Ishikawa (cell line): ENCODE results near the gene IFRD2.

ENCODE experiments used
- CEBPB ChIP-seq: IDR thresholded peaks from 2 replicates; pipeline ENCODE4 v1.6.1; 2012
- CREB1 ChIP-seq: IDR thresholded peaks from 2 replicates; pipeline ENCODE4 v1.6.1; 2012; ENCODE audit warnings: low read depth
- EGR1 ChIP-seq: IDR thresholded peaks from 2 replicates; pipeline ENCODE4 v1.6.1; 2012
- EP300 ChIP-seq: IDR thresholded peaks from 2 replicates; pipeline ENCODE4 v1.6.1; 2012; ENCODE audit warnings: borderline replicate concordance
- FOXM1 ChIP-seq: IDR thresholded peaks from 2 replicates; pipeline ENCODE4 v1.6.1; 2012; ENCODE audit warnings: low read depth, borderline replicate concordance
- MAX ChIP-seq: IDR thresholded peaks from 2 replicates; pipeline ENCODE4 v1.6.1; 2012
- NFIC ChIP-seq: IDR thresholded peaks from 2 replicates; pipeline ENCODE4 v1.6.1; 2012
- RAD21 ChIP-seq: IDR thresholded peaks from 2 replicates; pipeline ENCODE4 v1.6.1; 2012; ENCODE audit warnings: low read depth
- TAF1 ChIP-seq: IDR thresholded peaks from 2 replicates; pipeline ENCODE4 v1.6.1; 2012; ENCODE audit warnings: low read depth, mild to moderate bottlenecking
- TCF12 ChIP-seq: IDR thresholded peaks from 2 replicates; pipeline ENCODE4 v1.6.1; 2012; ENCODE audit warnings: low read depth
- TEAD4 ChIP-seq: IDR thresholded peaks from 2 replicates; pipeline ENCODE4 v1.6.1; 2012
- YY1 ChIP-seq: IDR thresholded peaks from 2 replicates; pipeline ENCODE4 v1.6.1; 2012; ENCODE audit warnings: low read depth
- ZBTB7A ChIP-seq: IDR thresholded peaks from 2 replicates; pipeline ENCODE4 v1.6.1; 2012; ENCODE audit warnings: low read depth
- TF ChIP-seq, protein P1 (sequence below): IDR thresholded peaks from 2 replicates; pipeline ENCODE4 v1.6.1; 2012
- TF ChIP-seq, protein P2 (sequence below): IDR thresholded peaks from 2 replicates; pipeline ENCODE4 v1.6.1; 2012; ENCODE audit warnings: low read depth, mild to moderate bottlenecking

Gene IFRD2

DNA sequence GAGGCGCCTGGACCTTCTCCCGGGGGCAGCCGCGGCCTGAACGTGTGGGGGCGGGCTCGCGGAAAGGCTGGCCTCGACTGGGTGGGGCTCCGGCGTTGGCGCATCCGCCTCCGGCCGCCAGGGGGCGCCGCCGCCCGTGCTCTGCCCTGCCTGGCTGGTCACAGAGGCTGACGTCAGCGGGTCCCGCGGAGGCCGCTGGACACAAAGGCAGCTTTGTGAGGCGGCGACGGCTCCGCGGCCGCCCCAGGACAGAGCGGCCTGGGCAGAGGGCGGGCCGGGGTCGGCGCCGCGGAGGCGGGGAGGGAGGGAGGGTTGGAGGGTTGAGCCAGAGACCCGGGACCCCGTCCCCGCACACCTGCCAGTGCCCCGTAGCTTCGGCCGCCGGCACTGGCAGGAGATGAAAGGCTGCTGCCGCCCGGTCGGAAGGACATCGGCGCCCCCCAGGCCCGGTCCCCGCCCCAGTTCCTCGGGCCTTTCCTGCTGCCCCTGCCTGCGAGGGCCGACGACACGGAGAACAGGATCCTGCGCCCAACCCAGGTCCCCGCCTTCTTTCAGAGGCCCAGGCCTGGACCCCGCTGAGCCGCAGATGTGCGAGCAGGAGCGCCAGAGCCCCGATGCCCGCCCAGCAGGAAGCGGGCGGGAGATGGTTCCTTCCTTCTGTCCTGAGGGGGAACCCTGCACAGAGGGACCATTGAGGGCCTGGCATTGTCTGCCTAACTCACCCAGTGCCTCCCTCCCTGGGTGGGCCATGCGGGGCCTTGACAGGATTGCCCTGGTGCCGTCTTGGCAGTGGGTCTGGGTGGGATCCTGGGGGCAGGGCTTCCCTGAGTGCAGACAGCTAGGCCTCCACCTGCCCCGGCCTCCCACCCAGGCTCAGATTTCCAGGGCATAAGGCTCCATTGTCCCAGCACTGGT, 31.9 kb downstream of the IFRD2 start:
- peak; percentile 50; the same call in 1 of the 2 replicates for TF ChIP-seq MAX
- TF ChIP-seq TCF12, result peak; percentile 37; the same call in 1 of the 2 replicates
- no peak for TF ChIP-seq YY1
- peak; percentile 43; the same call in 1 of the 2 replicates for TF ChIP-seq TAF1
- TF ChIP-seq, protein P1, sequence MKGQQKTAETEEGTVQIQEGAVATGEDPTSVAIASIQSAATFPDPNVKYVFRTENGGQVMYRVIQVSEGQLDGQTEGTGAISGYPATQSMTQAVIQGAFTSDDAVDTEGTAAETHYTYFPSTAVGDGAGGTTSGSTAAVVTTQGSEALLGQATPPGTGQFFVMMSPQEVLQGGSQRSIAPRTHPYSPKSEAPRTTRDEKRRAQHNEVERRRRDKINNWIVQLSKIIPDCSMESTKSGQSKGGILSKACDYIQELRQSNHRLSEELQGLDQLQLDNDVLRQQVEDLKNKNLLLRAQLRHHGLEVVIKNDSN, result no peak
- peak; percentile 35; the same call in 1 of the 2 replicates for TF ChIP-seq EP300
- TF ChIP-seq TEAD4, result 0 out of 2 replicates have a peak, but pooled peaks have one; percentile 25
- peak; percentile 47 for TF ChIP-seq NFIC
- peak; percentile 87 for TF ChIP-seq RAD21
- no peak for TF ChIP-seq CREB1
- TF ChIP-seq, protein P2, sequence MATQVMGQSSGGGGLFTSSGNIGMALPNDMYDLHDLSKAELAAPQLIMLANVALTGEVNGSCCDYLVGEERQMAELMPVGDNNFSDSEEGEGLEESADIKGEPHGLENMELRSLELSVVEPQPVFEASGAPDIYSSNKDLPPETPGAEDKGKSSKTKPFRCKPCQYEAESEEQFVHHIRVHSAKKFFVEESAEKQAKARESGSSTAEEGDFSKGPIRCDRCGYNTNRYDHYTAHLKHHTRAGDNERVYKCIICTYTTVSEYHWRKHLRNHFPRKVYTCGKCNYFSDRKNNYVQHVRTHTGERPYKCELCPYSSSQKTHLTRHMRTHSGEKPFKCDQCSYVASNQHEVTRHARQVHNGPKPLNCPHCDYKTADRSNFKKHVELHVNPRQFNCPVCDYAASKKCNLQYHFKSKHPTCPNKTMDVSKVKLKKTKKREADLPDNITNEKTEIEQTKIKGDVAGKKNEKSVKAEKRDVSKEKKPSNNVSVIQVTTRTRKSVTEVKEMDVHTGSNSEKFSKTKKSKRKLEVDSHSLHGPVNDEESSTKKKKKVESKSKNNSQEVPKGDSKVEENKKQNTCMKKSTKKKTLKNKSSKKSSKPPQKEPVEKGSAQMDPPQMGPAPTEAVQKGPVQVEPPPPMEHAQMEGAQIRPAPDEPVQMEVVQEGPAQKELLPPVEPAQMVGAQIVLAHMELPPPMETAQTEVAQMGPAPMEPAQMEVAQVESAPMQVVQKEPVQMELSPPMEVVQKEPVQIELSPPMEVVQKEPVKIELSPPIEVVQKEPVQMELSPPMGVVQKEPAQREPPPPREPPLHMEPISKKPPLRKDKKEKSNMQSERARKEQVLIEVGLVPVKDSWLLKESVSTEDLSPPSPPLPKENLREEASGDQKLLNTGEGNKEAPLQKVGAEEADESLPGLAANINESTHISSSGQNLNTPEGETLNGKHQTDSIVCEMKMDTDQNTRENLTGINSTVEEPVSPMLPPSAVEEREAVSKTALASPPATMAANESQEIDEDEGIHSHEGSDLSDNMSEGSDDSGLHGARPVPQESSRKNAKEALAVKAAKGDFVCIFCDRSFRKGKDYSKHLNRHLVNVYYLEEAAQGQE, result no peak
- TF ChIP-seq FOXM1, result no peak
- TF ChIP-seq CEBPB, result no peak
- peak; percentile 82 for TF ChIP-seq ZBTB7A
- TF ChIP-seq EGR1, result peak; percentile 71; the same call in 1 of the 2 replicates

DNA sequence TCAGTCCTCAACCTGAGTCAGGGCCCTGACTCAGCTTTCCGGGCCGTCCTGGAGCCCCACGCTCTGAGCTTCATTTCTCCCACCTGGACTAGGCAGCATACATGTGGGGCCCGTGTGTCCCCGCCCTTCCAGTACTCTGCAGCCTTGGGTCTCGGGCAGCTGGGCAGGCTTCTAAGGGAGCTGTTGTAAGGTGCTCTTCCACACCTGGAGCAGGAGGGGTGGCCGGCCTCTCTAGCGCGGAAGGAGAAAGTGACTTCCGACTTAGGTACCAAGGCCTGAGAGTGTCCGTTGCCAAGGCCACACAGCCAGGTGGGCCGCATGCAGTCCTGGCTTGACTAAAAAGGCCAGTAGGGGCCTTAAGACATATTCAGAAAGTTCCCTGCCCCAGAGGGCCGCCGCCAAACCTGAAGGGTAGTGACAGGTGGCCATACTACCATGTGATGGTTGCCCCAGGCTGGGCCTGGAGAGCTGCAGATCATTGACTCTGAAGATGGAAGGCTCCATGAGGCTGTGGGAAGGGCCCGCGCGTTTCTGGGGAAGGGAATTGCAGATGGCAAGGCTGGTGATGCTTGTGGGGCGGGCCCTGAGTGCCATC, 32.7 kb downstream of the IFRD2 start:
- TF ChIP-seq NFIC (no peak), EGR1 (no peak), TEAD4 (no peak), YY1 (no peak), MAX (no peak), RAD21 (no peak), CEBPB (no peak), TCF12 (no peak), EP300 (no peak)
- TF ChIP-seq, protein P1, result no peak
- TF ChIP-seq, protein P2, result no peak

GRCh38 chr3:50258979-50259378, 33.2 kb downstream of the IFRD2 start:
- TF ChIP-seq ZBTB7A (no peak), FOXM1 (no peak), EGR1 (no peak), TCF12 (no peak)
- TF ChIP-seq, protein P2, result no peak
